Activated naive CD8-positive, alpha-beta T cell treated with anti-CD3 and anti-CD28 coated beads for 36 hours (primary cell): ENCODE results near the gene ADNP2. TPM values are rescaled to one million over a fixed set of nuclear protein-coding genes. Genes with fewer than 3 reads are reported as not detected.
A peak's percentile ranks its signal among the peaks of the same experiment; 100 is the strongest.

Source experiments
- DNase-seq: peaks from one replicate; pipeline ENCODE4 v3.0.0; 2021
- H3K27ac Mint-ChIP-seq: one replicate; pipeline ENCODE4 v1.8.0; 2022; ENCODE audit warnings: mild to moderate bottlenecking, moderate library complexity, mixed read lengths
- H3K27me3 Mint-ChIP-seq: one replicate; pipeline ENCODE4 v1.8.0; 2022; ENCODE audit warnings: mild to moderate bottlenecking, mixed read lengths
- H3K36me3 Mint-ChIP-seq: one replicate; pipeline ENCODE4 v1.8.0; 2021; ENCODE audit warnings: mild to moderate bottlenecking, mixed read lengths
- H3K4me1 Mint-ChIP-seq: one replicate; pipeline ENCODE4 v1.8.0; 2021; ENCODE audit warnings: mixed read lengths
- H3K4me3 Mint-ChIP-seq: one replicate; pipeline ENCODE4 v1.8.0; 2022; ENCODE audit warnings: mild to moderate bottlenecking, moderate library complexity, mixed read lengths
- H3K9me3 Mint-ChIP-seq: one replicate; pipeline ENCODE4 v1.8.0; 2022; ENCODE audit warnings: mixed read lengths
- total RNA-seq, 2 experiments: library from RNA; stranded (reverse); gene quantifications; one replicate each; pipeline ENCODE4 v1.2.3, GENCODE V29; 2021

The ADNP2 gene
- total RNA-seq, 2 experiments from 2014 or later: 34.7 to 34.8 TPM

GRCh38 chr18:80180778-80181564, 71.9 kb downstream of the ADNP2 start:
- Mint-ChIP-seq H3K27me3 (peaks cover 3% of the 10 kb centered on the region), H3K36me3 (no peaks in the 10 kb centered on the region), H3K27ac (no peak overlapping the region), H3K9me3 (no peaks in the 10 kb centered on the region), H3K4me1 (peaks cover 2% of the 10 kb centered on the region), H3K4me3 (no peak overlapping the region)
- no peak for DNase-seq

- peaks cover 3% of the 10 kb centered on the region for H3K27me3 Mint-ChIP-seq
- H3K36me3 Mint-ChIP-seq: no peaks in the 10 kb centered on the region
- no peak for DNase-seq
- H3K4me1 Mint-ChIP-seq: no peaks in the 10 kb centered on the region
- H3K9me3 Mint-ChIP-seq: no peaks in the 10 kb centered on the region
- no peak overlapping the region for H3K4me3 Mint-ChIP-seq
- H3K27ac Mint-ChIP-seq: no peak overlapping the region
Observed at GRCh38 chr18:80181642-80182461, 72.8 kb downstream of the ADNP2 start.

GRCh38 chr18:80182855-80183254, 73.8 kb downstream of the ADNP2 start:
- no peaks in the 10 kb centered on the region for H3K36me3 Mint-ChIP-seq
- peaks cover 3% of the 10 kb centered on the region for H3K27me3 Mint-ChIP-seq
- no peak overlapping the region for H3K4me3 Mint-ChIP-seq
- no peaks in the 10 kb centered on the region for H3K4me1 Mint-ChIP-seq
- H3K9me3 Mint-ChIP-seq: no peaks in the 10 kb centered on the region
- no peak overlapping the region for H3K27ac Mint-ChIP-seq
- DNase-seq: no peak

- DNase-seq: no peak
- no peaks in the 10 kb centered on the region for H3K36me3 Mint-ChIP-seq
- H3K27me3 Mint-ChIP-seq: peaks cover 3% of the 10 kb centered on the region
- H3K4me1 Mint-ChIP-seq: no peaks in the 10 kb centered on the region
- H3K27ac Mint-ChIP-seq: no peak overlapping the region
- no peaks in the 10 kb centered on the region for H3K9me3 Mint-ChIP-seq
- peak overlapping the region; percentile 32 for H3K4me3 Mint-ChIP-seq
Observed at GRCh38 chr18:80183273-80184050, 74.4 kb downstream of the ADNP2 start.

GRCh38 chr18:80184243-80184772, 75.2 kb downstream of the ADNP2 start:
- Mint-ChIP-seq H3K27ac (no peak overlapping the region), H3K4me3 (no peak overlapping the region), H3K27me3 (no peaks in the 10 kb centered on the region), H3K36me3 (no peaks in the 10 kb centered on the region), H3K9me3 (no peaks in the 10 kb centered on the region), H3K4me1 (no peaks in the 10 kb centered on the region)
- no peak for DNase-seq

GRCh38 chr18:80185545-80185944, 76.5 kb downstream of the ADNP2 start:
- no peaks in the 10 kb centered on the region for H3K27me3 Mint-ChIP-seq
- no peak overlapping the region for H3K4me3 Mint-ChIP-seq
- no peaks in the 10 kb centered on the region for H3K36me3 Mint-ChIP-seq
- no peak for DNase-seq
- H3K27ac Mint-ChIP-seq: no peak overlapping the region
- no peaks in the 10 kb centered on the region for H3K4me1 Mint-ChIP-seq
- H3K9me3 Mint-ChIP-seq: no peaks in the 10 kb centered on the region

GRCh38 chr18:80187956-80188642, 79.0 kb downstream of the ADNP2 start:
- H3K27me3 Mint-ChIP-seq: peaks cover 4% of the 10 kb centered on the region
- H3K9me3 Mint-ChIP-seq: no peaks in the 10 kb centered on the region
- no peaks in the 10 kb centered on the region for H3K36me3 Mint-ChIP-seq
- H3K4me1 Mint-ChIP-seq: peaks cover 2% of the 10 kb centered on the region
- no peak overlapping the region for H3K4me3 Mint-ChIP-seq
- no peak for DNase-seq
- no peak overlapping the region for H3K27ac Mint-ChIP-seq

GRCh38 chr18:80188643-80189530, 79.8 kb downstream of the ADNP2 start:
- DNase-seq: no peak
- H3K27ac Mint-ChIP-seq: no peak overlapping the region
- H3K4me1 Mint-ChIP-seq: peaks cover 2% of the 10 kb centered on the region
- peaks cover 10% of the 10 kb centered on the region for H3K27me3 Mint-ChIP-seq
- H3K4me3 Mint-ChIP-seq: no peak overlapping the region
- H3K36me3 Mint-ChIP-seq: no peaks in the 10 kb centered on the region
- H3K9me3 Mint-ChIP-seq: no peaks in the 10 kb centered on the region

GRCh38 chr18:80189531-80189865, 80.4 kb downstream of the ADNP2 start:
- Mint-ChIP-seq H3K4me1 (peaks cover 3% of the 10 kb centered on the region), H3K27ac (no peak overlapping the region), H3K9me3 (no peaks in the 10 kb centered on the region), H3K4me3 (no peak overlapping the region), H3K27me3 (peaks cover 12% of the 10 kb centered on the region), H3K36me3 (no peaks in the 10 kb centered on the region)
- no peak for DNase-seq

Other genes with a start within 250 kb of the ADNP2 start
- 10 to 100 TPM; 30.0 to 30.2 TPM for gene SLC66A2, start 157.6 kb upstream of the ADNP2 start, total RNA-seq
- gene HSBP1L1, start 144.6 kb upstream of the ADNP2 start, total RNA-seq: 10 to 100 TPM; 11.2 to 14.5 TPM
- 100 to 1,000 TPM; 230 to 241 TPM for gene TXNL4A, start 120.7 kb upstream of the ADNP2 start, total RNA-seq
- gene RBFA, start 74.8 kb upstream of the ADNP2 start, total RNA-seq: 10 to 100 TPM; 53.0 to 54.8 TPM
- gene PARD6G, start 138.3 kb downstream of the ADNP2 start, total RNA-seq: under 1 TPM; 0.21 to 0.26 TPM